H9 (cell line): Measurements from ENCODE around the gene COL4A2. TPM values are rescaled to one million over a fixed set of nuclear protein-coding genes. Genes with fewer than 3 reads are reported as not detected.

Experiments used
- DNase-seq: peaks from one replicate; pipeline ENCODE4 v3.0.0-alpha.2; 2017
- H2AFZ ChIP-seq: one replicate; pipeline ENCODE4 v1.6.1; 2013; ENCODE audit warnings: mild to moderate bottlenecking, low read length, control low read depth, moderate library complexity
- H2AK5ac ChIP-seq: 2 replicates; pipeline ENCODE4 v1.6.1; 2013; ENCODE audit warnings: low read length, control low read depth, mixed read lengths; ENCODE audit not compliant: insufficient read length
- H2BK120ac ChIP-seq: one replicate; pipeline ENCODE4 v1.6.1; 2013; ENCODE audit warnings: low read depth, mild to moderate bottlenecking, low read length, control low read depth, inconsistent platforms; ENCODE audit not compliant: poor library complexity, severe bottlenecking
- H2BK12ac ChIP-seq: 2 replicates; pipeline ENCODE4 v1.6.1; 2013; ENCODE audit warnings: low read length, control low read depth, mixed read lengths, low read depth; ENCODE audit not compliant: insufficient read length
- H2BK15ac ChIP-seq: 2 replicates; pipeline ENCODE4 v1.6.1; 2013; ENCODE audit warnings: low read depth, low read length, control low read depth
- H2BK20ac ChIP-seq: one replicate; pipeline ENCODE4 v1.6.1; 2013; ENCODE audit warnings: low read depth, mild to moderate bottlenecking, low read length, control low read depth, inconsistent platforms; ENCODE audit not compliant: poor library complexity, severe bottlenecking
- H2BK5ac ChIP-seq: 2 replicates; pipeline ENCODE4 v1.6.1; 2013; ENCODE audit warnings: low read length, control low read depth, mixed read lengths; ENCODE audit not compliant: insufficient read length
- H3K14ac ChIP-seq: 2 replicates; pipeline ENCODE4 v1.6.1; 2013; ENCODE audit warnings: low read length, control low read depth; ENCODE audit not compliant: insufficient read depth
- H3K18ac ChIP-seq: 2 replicates; pipeline ENCODE4 v1.6.1; 2013; ENCODE audit warnings: low read depth, mild to moderate bottlenecking, mixed read lengths, low read length, control low read depth; ENCODE audit not compliant: insufficient read length
- H3K23ac ChIP-seq: 2 replicates; pipeline ENCODE4 v1.6.1; 2013; ENCODE audit warnings: low read length, control low read depth, mixed read lengths, low read depth; ENCODE audit not compliant: insufficient read length
- H3K23me2 ChIP-seq: 2 replicates; pipeline ENCODE4 v1.6.1; 2013; ENCODE audit warnings: low read depth, mild to moderate bottlenecking, mixed read lengths, low read length, control low read depth; ENCODE audit not compliant: insufficient read length, poor library complexity, severe bottlenecking
- H3K27ac ChIP-seq: 2 replicates; pipeline ENCODE4 v1.5.1; 2013; ENCODE audit warnings: low read length, control low read depth, mixed read lengths, low read depth; ENCODE audit not compliant: insufficient read length
- H3K27me3 ChIP-seq: 2 replicates; pipeline ENCODE4 v1.6.1; 2013; ENCODE audit warnings: low read length, control low read depth, inconsistent platforms; ENCODE audit not compliant: insufficient read depth
- H3K4ac ChIP-seq: 2 replicates; pipeline ENCODE4 v1.6.1; 2013; ENCODE audit warnings: low read depth, mild to moderate bottlenecking, control low read depth, inconsistent platforms, low read length, moderate library complexity
- H3K4me1 ChIP-seq: 2 replicates; pipeline ENCODE4 v1.6.1; 2013; ENCODE audit warnings: low read length, control low read depth, inconsistent platforms; ENCODE audit not compliant: insufficient read depth
- H3K4me2 ChIP-seq: 2 replicates; pipeline ENCODE4 v1.6.1; 2013; ENCODE audit warnings: low read length, control low read depth, mixed read lengths; ENCODE audit not compliant: insufficient read length, insufficient read depth
- H3K56ac ChIP-seq: 2 replicates; pipeline ENCODE4 v1.6.1; 2013; ENCODE audit warnings: low read depth, mild to moderate bottlenecking, mixed read lengths, low read length, control low read depth; ENCODE audit not compliant: insufficient read length
- H3K79me1 ChIP-seq: 2 replicates; pipeline ENCODE4 v1.6.1; 2013; ENCODE audit warnings: low read depth, mild to moderate bottlenecking, moderate library complexity, low read length, control low read depth, inconsistent platforms; ENCODE audit not compliant: insufficient read depth, poor library complexity, severe bottlenecking
- H3K79me2 ChIP-seq: 2 replicates; pipeline ENCODE4 v1.6.1; 2013; ENCODE audit warnings: low read length, control low read depth, inconsistent platforms; ENCODE audit not compliant: insufficient read depth
- H3K9ac ChIP-seq: 2 replicates; pipeline ENCODE4 v1.6.1; 2013; ENCODE audit warnings: low read length, control low read depth, mixed read lengths; ENCODE audit not compliant: insufficient read length; ENCODE audit errors: extremely low read depth
- H3K9me3 ChIP-seq: one replicate; pipeline ENCODE4 v1.6.1; 2013; ENCODE audit warnings: low read depth, low read length, inconsistent platforms; ENCODE audit not compliant: control insufficient read depth
- H3T11ph ChIP-seq: one replicate; pipeline ENCODE4 v1.6.1; 2013; ENCODE audit warnings: mild to moderate bottlenecking, low read length, control low read depth, inconsistent platforms
- H4K20me1 ChIP-seq: one replicate; pipeline ENCODE4 v1.6.1; 2013; ENCODE audit not compliant: control insufficient read depth, insufficient read length, insufficient read depth
- H4K5ac ChIP-seq: 2 replicates; pipeline ENCODE4 v1.6.1; 2013; ENCODE audit warnings: low read depth, mild to moderate bottlenecking, mixed read lengths, low read length, control low read depth; ENCODE audit not compliant: insufficient read length
- H4K8ac ChIP-seq: replicated peaks from 2 replicates; pipeline ENCODE4 v1.6.1; 2013; ENCODE audit warnings: low read length, control low read depth, mixed read lengths, low read depth; ENCODE audit not compliant: insufficient read length
- H4K91ac ChIP-seq: 2 replicates; pipeline ENCODE4 v1.6.1; 2013; ENCODE audit warnings: low read depth, mild to moderate bottlenecking, moderate library complexity, mixed read lengths, low read length, control low read depth; ENCODE audit not compliant: insufficient read length
- H3K27ac Mint-ChIP-seq, 3 experiments: 2 replicates in 2 of 3; 3 replicates in 1 of 3; pipeline ENCODE4 v1.8.0; 2020 to 2021; ENCODE audit warnings: mixed read lengths in 3 of 3, mild to moderate bottlenecking in 1 of 3, moderate library complexity in 1 of 3
- H3K27me3 Mint-ChIP-seq: 2 replicates; pipeline ENCODE4 v1.8.0; 2021; ENCODE audit warnings: low read depth, mild to moderate bottlenecking, moderate library complexity, mixed read lengths
- H3K36me3 Mint-ChIP-seq, 3 experiments: 2 replicates in 2 of 3; 3 replicates in 1 of 3; pipeline ENCODE4 v1.8.0; 2020 to 2021; ENCODE audit warnings: low read depth in 3 of 3, mixed read lengths in 3 of 3; ENCODE audit not compliant: insufficient read depth in 1 of 3
- H3K4me1 Mint-ChIP-seq, 2 experiments: 2 replicates each; pipeline ENCODE4 v1.8.0; 2020; ENCODE audit warnings: mixed read lengths in 2 of 2
- H3K4me3 Mint-ChIP-seq, 2 experiments: 2 replicates in 1 of 2; 3 replicates in 1 of 2; pipeline ENCODE4 v1.8.0; 2020 to 2021; ENCODE audit warnings: mild to moderate bottlenecking in 2 of 2, mixed read lengths in 2 of 2, moderate library complexity in 1 of 2
- H3K9me3 Mint-ChIP-seq, 2 experiments: 2 replicates in 1 of 2; 3 replicates in 1 of 2; pipeline ENCODE4 v1.8.0; 2020; ENCODE audit warnings: mild to moderate bottlenecking in 2 of 2, mixed read lengths in 2 of 2, moderate library complexity in 1 of 2
- CTCF ChIP-seq: fragments of 200-600 bp; sonication (generic); conservative IDR thresholded peaks from 3 replicates; pipeline ENCODE4 v1.8.0; 2021; ENCODE audit warnings: antibody characterized with exemption, mild to moderate bottlenecking
- WGBS: extraction: QIAGEN DNeasy Blood & Tissue Kit; methylation state at CpG from one replicate; pipeline ENCODE4 v1.1.7; 2013; ENCODE audit warnings: missing lambda C conversion rate, low lambda C conversion rate, mixed read lengths; ENCODE audit not compliant: insufficient read length; ENCODE audit errors: extremely low coverage; 5-methylcytosine and 5-hydroxymethylcytosine counted together
- total RNA-seq: library from RNA; stranded (reverse); gene quantifications from 2 replicates; pipeline ENCODE4 v1.2.1, GENCODE V29; 2021

Gene COL4A2
- total RNA-seq, 1 experiment from 2014 or later: 76.5 TPM

- Mint-ChIP-seq H3K9me3 (no peaks in the 10 kb centered on the region; a peak in 1 of 5 replicates), H3K27me3 (no peaks in the 10 kb centered on the region), H3K4me3 (no peak overlapping the region), H3K4me1 (peaks cover 16 to 23% of the 10 kb centered on the region in 2 experiments), H3K36me3 (peaks cover 0 to 5% (median 4%) of the 10 kb centered on the region in 3 experiments; a peak in 2 of 7 replicates), H3K27ac (no peak overlapping the region)
- DNase-seq: no peak
- Histone ChIP-seq H4K20me1 (no peaks in the 10 kb centered on the region), H3K18ac (no peak overlapping the region), H2BK120ac (no peak overlapping the region), H3K79me1 (no peaks in the 10 kb centered on the region), H3K9me3 (no peaks in the 10 kb centered on the region), H3K27me3 (no peaks in the 10 kb centered on the region), H3K79me2 (no peaks in the 10 kb centered on the region), H3K4me1 (peaks cover 1% of the 10 kb centered on the region; the same call in 1 of the 2 replicates), H2BK15ac (no peak overlapping the region), H3K23me2 (no peaks in the 10 kb centered on the region), H4K5ac (no peak overlapping the region), H3K4me2 (no peak overlapping the region), H4K8ac (no peak overlapping the region), H3K14ac (no peak overlapping the region; the same call in 1 of the 2 replicates), H2AFZ (no peak overlapping the region), H3K56ac (no peak overlapping the region), H3K9ac (no peak overlapping the region), H4K91ac (no peak overlapping the region), H2BK20ac (no peak overlapping the region), H3K4ac (no peak overlapping the region), H3T11ph (no peak overlapping the region), H3K23ac (no peak overlapping the region), H2BK5ac (no peak overlapping the region), H2BK12ac (no peak overlapping the region), H2AK5ac (no peak overlapping the region), H3K27ac (no peak overlapping the region)
- no CpG with 5 or more reads among the region's 6 CpGs for WGBS
- no peak for TF ChIP-seq CTCF
Observed at GRCh38 chr13:110413676-110414040, 106.6 kb downstream of the COL4A2 start.
